HEK293T (cell line): ENCODE measurements around the gene CAT.

Experiments
- CTCF ChIA-PET: fragments of 350-600 bp; formaldehyde crosslinking; extraction: SDS; loops from one replicate; lab custom pipeline; 2021; ENCODE audit warnings: antibody characterized with exemption, inconsistent platforms; lab: Yijun Ruan, JAX
- POLR2A ChIA-PET: fragments of 350-600 bp; formaldehyde crosslinking; extraction: SDS; loops from one replicate; lab custom pipeline; 2020; ENCODE audit warnings: antibody characterized with exemption, inconsistent platforms; lab: Yijun Ruan, JAX
- DNase-seq: peaks from one replicate; pipeline ENCODE4 v3.0.0; 2012; ENCODE audit warnings: mixed read lengths; ENCODE audit errors: extremely low spot score
- ARNT ChIP-seq: fragments of 450-650 bp; IDR thresholded peaks from 2 replicates; pipeline ENCODE4 v1.6.1; 2017; ENCODE audit warnings: mild to moderate bottlenecking
- BHLHE40 ChIP-seq: fragments of 450-650 bp; IDR thresholded peaks from 2 replicates; pipeline ENCODE4 v1.6.1; 2016; ENCODE audit warnings: mild to moderate bottlenecking, moderate library complexity, borderline replicate concordance
- CTBP1 ChIP-seq: fragments of 450-650 bp; IDR thresholded peaks from 2 replicates; pipeline ENCODE4 v1.6.1; 2016; ENCODE audit warnings: borderline replicate concordance
- ELF4 ChIP-seq: fragments of 450-650 bp; IDR thresholded peaks from 2 replicates; pipeline ENCODE4 v1.6.1; 2017; ENCODE audit warnings: antibody characterized with exemption
- FOXA1 ChIP-seq: fragments of 450-650 bp; IDR thresholded peaks from 2 replicates; pipeline ENCODE4 v1.6.1; 2016; ENCODE audit warnings: mild to moderate bottlenecking
- FOXK2 ChIP-seq: fragments of 450-650 bp; IDR thresholded peaks from 2 replicates; pipeline ENCODE4 v1.6.1; 2016; ENCODE audit warnings: mild to moderate bottlenecking
- FOXM1 ChIP-seq: fragments of 450-650 bp; IDR thresholded peaks from 2 replicates; pipeline ENCODE4 v1.6.1; 2017; ENCODE audit warnings: mild to moderate bottlenecking, borderline replicate concordance
- HDGF ChIP-seq: fragments of 450-650 bp; IDR thresholded peaks from 2 replicates; pipeline ENCODE4 v1.6.1; 2017; ENCODE audit warnings: antibody characterized with exemption, borderline replicate concordance
- L3MBTL2 ChIP-seq: fragments of 450-650 bp; conservative IDR thresholded peaks from 2 replicates; pipeline ENCODE4 v1.6.1; 2016; ENCODE audit warnings: mild to moderate bottlenecking
- LEF1 ChIP-seq: fragments of 450-650 bp; IDR thresholded peaks from 2 replicates; pipeline ENCODE4 v1.6.1; 2017; ENCODE audit warnings: mild to moderate bottlenecking, borderline replicate concordance
- NFRKB ChIP-seq: fragments of 450-650 bp; IDR thresholded peaks from 2 replicates; pipeline ENCODE4 v1.6.1; 2016; ENCODE audit warnings: mild to moderate bottlenecking, moderate library complexity
- SP1 ChIP-seq: fragments of 450-650 bp; IDR thresholded peaks from 2 replicates; pipeline ENCODE4 v1.6.1; 2017
- SUZ12 ChIP-seq: fragments of 450-650 bp; IDR thresholded peaks from 2 replicates; pipeline ENCODE4 v1.6.1; 2016; ENCODE audit warnings: mild to moderate bottlenecking
- TARDBP ChIP-seq: fragments of 450-650 bp; IDR thresholded peaks from 2 replicates; pipeline ENCODE4 v1.6.1; 2016
- ZNF384 ChIP-seq: fragments of 450-650 bp; IDR thresholded peaks from 2 replicates; pipeline ENCODE4 v1.6.1; 2016
- TF ChIP-seq, protein P1 (sequence below): fragments of 450-650 bp; IDR thresholded peaks from 2 replicates; pipeline ENCODE4 v1.6.1; 2016

Gene CAT

DNA sequence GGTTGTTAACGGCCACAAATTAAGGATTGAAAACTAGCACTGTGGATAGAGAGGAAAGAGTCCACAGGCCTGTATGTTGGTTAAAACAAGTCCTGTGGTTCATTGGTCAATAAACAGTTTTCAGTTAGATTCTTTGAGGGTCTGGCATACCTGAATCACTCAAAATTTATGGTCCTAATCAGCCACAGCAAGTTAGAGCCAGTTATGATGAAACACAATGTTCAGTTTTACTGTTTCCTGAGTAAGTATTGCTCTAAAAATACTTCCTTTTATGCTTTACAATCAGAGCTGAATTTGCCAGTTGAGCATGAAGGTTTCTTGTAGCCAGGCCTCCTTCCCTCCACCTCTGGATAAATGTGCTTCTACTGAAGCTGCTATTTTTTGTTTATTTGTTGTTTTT, 12.9 kb upstream of the CAT start:
- ChIA-PET CTCF (no interaction called here), POLR2A (no interaction called here)
- TF ChIP-seq FOXM1: no peak
- no peak for DNase-seq

DNA sequence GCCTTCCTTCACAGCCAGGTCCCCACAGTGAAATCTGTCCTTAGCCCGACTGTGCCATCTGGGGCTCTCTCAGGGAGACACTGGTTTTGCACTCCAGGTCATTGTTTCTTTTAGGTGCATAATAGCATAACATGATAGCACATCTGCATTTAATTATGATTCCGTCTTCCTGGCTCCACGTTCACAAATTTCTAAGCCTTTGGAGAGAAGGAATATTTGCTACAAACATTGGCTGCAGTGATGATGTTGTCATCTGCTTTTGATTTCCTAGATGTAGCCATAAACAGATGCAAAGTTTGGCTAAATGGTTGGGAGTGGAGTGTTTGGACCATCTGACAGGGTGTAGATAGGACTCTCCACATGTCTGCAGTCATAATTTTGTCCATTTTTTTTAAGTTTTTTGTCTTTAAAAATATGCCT, 12.0 kb upstream of the CAT start:
- DNase-seq: no peak
- ChIA-PET POLR2A (interaction anchor here (1.4 kb wide), 1 partner anchor 11 kb away, joined by 9 read pairs; the partner anchor contains the start of gene CAT), CTCF (no interaction called here)
- no peak for TF ChIP-seq FOXM1
- TF ChIP-seq BHLHE40: no peak
- TF ChIP-seq FOXK2: no peak
- no peak for TF ChIP-seq ELF4
- no peak for TF ChIP-seq ARNT
- TF ChIP-seq, protein P1, sequence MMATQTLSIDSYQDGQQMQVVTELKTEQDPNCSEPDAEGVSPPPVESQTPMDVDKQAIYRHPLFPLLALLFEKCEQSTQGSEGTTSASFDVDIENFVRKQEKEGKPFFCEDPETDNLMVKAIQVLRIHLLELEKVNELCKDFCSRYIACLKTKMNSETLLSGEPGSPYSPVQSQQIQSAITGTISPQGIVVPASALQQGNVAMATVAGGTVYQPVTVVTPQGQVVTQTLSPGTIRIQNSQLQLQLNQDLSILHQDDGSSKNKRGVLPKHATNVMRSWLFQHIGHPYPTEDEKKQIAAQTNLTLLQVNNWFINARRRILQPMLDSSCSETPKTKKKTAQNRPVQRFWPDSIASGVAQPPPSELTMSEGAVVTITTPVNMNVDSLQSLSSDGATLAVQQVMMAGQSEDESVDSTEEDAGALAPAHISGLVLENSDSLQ: no peak
- no peak for TF ChIP-seq HDGF
- no peak for TF ChIP-seq ZNF384
- no peak for TF ChIP-seq SUZ12
- TF ChIP-seq SP1: no peak
- no peak for TF ChIP-seq CTBP1
- TF ChIP-seq LEF1: no peak
- no peak for TF ChIP-seq NFRKB
- TF ChIP-seq L3MBTL2: no peak
- TF ChIP-seq TARDBP: no peak
- TF ChIP-seq FOXA1: no peak

DNA sequence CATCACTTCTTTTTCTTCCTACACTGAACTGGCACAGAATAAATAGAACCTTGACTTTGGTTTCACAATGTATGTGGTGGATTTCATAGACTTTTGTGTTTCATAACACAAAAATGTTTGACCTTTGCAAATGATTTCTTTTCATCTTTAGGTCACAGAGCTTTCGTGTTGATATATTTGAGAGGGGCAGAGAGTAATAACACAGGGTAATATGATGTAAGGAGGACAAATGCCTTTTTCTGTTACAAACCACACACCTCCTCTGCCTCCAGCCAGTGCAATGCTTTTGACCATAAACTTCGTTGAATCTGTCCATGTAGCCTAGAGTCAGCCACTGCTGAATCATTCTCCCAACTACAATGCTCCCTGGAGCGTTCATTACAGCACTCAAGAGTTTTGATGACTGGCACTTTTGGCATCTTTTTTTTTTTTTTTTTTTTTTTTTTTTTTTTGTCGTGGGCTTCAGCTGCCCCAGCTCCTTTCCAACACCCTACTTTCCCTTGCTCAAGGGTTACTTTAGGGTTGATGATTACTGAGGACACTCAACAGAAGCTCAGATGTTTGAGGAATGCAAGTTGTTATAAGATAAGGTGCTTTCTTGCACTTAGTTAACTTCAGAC, 11.4 kb upstream of the CAT start:
- no peak for TF ChIP-seq NFRKB
- TF ChIP-seq L3MBTL2: no peak
- TF ChIP-seq ZNF384: peak; percentile 57
- CTCF ChIA-PET: no interaction called here
- peak; percentile 20 for DNase-seq
- POLR2A ChIA-PET: interaction anchor here (0.6 to 1.4 kb wide), 2 partner anchors 11 to 1172 kb away, joined by 3 to 9 read pairs; partner anchors contain the start of gene CAT

DNA sequence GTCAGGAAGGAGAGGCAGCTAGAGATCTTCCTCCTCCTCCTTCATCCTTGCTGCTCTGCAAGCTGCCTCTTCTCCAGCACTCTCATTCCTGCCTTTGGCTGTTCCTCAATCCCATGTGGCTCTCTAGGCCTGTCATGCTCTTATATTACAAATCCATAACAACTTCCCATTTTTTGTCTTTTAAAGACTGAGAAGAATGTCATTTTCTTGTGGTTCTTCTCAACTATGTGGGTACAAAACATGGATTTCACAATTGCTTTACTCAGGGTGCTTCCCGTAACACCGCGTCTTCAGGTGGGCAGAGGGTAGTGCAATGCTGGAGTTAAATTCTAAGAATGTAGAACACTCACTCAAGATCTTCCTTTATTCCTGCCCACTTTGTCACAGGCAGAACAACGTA, 6.8 kb upstream of the CAT start:
- DNase-seq: no peak
- ChIA-PET CTCF (interaction anchor here (0.7 kb wide), 1 partner anchor 1103 kb away, joined by 6 read pairs; no protein-coding TSS in a partner anchor), POLR2A (no interaction called here)
- TF ChIP-seq SP1: no peak
- TF ChIP-seq FOXA1: no peak
- TF ChIP-seq BHLHE40: no peak
- TF ChIP-seq FOXM1: no peak

DNA sequence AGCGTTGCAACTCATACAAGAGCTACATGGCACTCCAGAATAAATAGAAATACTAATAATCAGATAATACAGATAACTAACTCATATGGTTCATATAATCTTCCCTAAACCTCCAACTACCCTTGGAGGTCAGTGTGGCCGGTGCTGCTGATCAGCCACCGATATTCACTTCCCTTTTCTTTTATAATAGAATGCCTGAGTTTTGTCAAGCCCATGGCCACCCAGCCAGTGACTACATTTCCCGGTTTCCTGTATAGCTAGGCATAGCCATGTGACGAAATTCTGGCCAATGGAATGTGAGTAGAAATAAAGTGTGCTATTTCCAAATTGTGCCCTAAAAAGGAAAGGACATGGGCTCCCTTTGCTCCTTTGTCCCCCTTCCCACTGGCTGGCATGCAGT, 5.9 kb upstream of the CAT start:
- DNase-seq: no peak
- ChIA-PET CTCF (interaction anchor here (0.5 to 1.1 kb wide), 2 partner anchors 253 to 456 kb away, joined by 3 read pairs; no protein-coding TSS in a partner anchor), POLR2A (no interaction called here)
- TF ChIP-seq ZNF384: no peak
- no peak for TF ChIP-seq FOXM1
- no peak for TF ChIP-seq FOXK2
- TF ChIP-seq SUZ12: no peak
- TF ChIP-seq ELF4: no peak
- TF ChIP-seq ARNT: no peak
- TF ChIP-seq, protein P1: no peak
- TF ChIP-seq TARDBP: no peak
- no peak for TF ChIP-seq SP1
- no peak for TF ChIP-seq CTBP1
- TF ChIP-seq L3MBTL2: no peak
- no peak for TF ChIP-seq FOXA1
- TF ChIP-seq BHLHE40: no peak
- no peak for TF ChIP-seq LEF1
- no peak for TF ChIP-seq NFRKB
- no peak for TF ChIP-seq HDGF

DNA sequence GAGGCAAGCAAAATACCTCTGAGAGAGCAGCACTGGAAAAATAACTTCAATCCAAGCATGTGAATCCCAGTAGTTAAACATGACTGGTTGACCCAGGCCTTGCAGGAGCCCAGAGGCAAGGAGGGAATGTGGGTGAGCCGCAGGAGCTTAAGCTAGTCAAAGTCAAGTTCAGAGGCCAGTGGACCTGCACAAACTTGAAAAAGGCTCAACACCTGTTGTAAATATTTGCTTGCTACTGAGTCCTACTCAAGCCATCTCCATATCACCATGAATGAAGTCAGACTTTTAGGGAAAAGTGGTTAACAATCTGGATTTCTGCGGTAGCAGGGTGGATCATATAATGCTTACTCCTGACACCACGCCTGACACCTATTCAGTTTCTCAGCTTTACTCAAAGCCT, 4.8 kb upstream of the CAT start:
- POLR2A ChIA-PET: no interaction called here
- no peak for DNase-seq
- TF ChIP-seq ARNT (no peak), ZNF384 (no peak), SUZ12 (no peak)
- CTCF ChIA-PET: no interaction called here

DNA sequence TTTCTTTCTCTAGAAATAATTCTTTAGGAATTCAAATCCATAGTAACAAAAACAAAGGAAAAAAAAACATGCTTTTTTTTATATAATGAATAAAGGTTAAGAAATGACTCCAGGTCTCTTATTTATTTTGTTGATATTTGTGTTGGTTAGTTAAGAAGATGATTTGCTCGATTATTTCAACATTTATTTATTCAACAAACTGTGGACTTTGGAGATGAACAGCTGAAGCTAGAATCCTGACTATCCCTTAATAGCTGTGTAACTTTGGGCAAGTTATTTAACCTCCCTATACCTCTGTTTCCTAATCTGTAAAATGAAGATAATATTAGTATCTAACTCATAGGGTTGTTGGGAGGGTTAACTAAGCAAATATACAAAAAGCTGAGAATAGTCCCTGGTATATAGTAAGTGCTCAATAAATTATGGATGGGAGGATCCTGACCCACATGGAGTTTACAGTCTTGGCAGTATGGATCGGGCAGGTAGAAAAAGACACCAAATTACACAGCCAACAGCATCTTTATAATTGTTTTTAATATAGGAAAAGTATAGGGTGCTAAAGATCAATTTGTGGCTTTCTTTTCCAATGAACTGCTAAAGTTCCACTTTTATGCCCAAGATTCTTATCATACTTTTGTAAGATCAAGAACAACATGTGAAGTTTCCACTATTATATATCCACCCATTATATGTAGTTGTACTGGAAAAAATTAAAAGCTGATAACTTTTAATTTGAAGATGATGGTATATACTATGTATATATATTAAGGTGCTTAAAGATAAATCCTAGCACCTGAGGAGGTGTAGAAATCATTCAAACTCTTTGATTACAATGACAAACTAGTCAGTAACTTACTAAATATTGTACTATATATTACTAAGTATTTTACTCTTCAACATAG, 1.3 kb upstream of the CAT start:
- POLR2A ChIA-PET: interaction anchor here (0.6 to 1.5 kb wide), 5 partner anchors 10 to 315 kb away, joined by 3 to 9 read pairs (median 4); no protein-coding TSS in a partner anchor
- DNase-seq: no peak
- no peak for TF ChIP-seq ZNF384
- no peak for TF ChIP-seq FOXM1
- TF ChIP-seq ELF4: no peak
- no peak for TF ChIP-seq FOXA1
- TF ChIP-seq FOXK2: no peak
- TF ChIP-seq NFRKB: no peak
- CTCF ChIA-PET: no interaction called here
